Endothelial cell of umbilical vein (primary cell): Measurements from ENCODE around the gene NAAA. TPM values are rescaled to one million over a fixed set of nuclear protein-coding genes. Genes with fewer than 3 reads are reported as not detected.
A peak's percentile ranks its signal among the peaks of the same experiment; 100 is the strongest.
"Not testable (repeated sequence)": the region's sequence is repeated elsewhere in the genome, so short reads cannot be mapped to it uniquely, and the experiment has no call there.

ENCODE experiments used
- BruUV-seq: library from RNA; stranded (reverse); fragments of 400-500 nt; replicated peaks from 2 replicates; lab custom pipeline; 2021; lab: Mats Ljungman, UMichigan
- CTCF ChIA-PET: fragments of 300-600, 350-600 bp; sonication (Branson Sonifier 250); formaldehyde crosslinking; loops from one replicate; lab custom pipeline; 2021; ENCODE audit warnings: antibody characterized with exemption, inconsistent platforms; lab: Charles Lee
- POLR2A ChIA-PET: fragments of 300-600, 350-600 bp; sonication (Branson Sonifier 250); formaldehyde crosslinking; loops from one replicate; lab custom pipeline; 2021; ENCODE audit warnings: antibody characterized with exemption, inconsistent platforms; lab: Charles Lee
- DNase-seq: peaks from one replicate; pipeline ENCODE4 v3.0.0-alpha.2; 2011; ENCODE audit warnings: low read depth, low spot score
- FAIRE-seq: peaks from 2 replicates; lab custom pipeline; 2011; peaks lifted over from hg19 to GRCh38; lab: Jason Lieb, UNC
- H2AFZ ChIP-seq: 2 replicates; pipeline ENCODE4 v1.6.0; 2012; ENCODE audit warnings: low read depth, low read length, control low read depth, inconsistent platforms
- H3K27ac ChIP-seq: 2 replicates; pipeline ENCODE4 v1.5.1; 2011; ENCODE audit warnings: low read depth, mild to moderate bottlenecking, control low read depth, low read length, moderate library complexity; ENCODE audit not compliant: insufficient read depth
- H3K27me3 ChIP-seq, 2 experiments: 2 replicates each; pipeline versions ENCODE4 v1.6.0 to v1.6.1; 2011; ENCODE audit warnings: low read length in 2 of 2, mixed read lengths in 1 of 2; ENCODE audit not compliant: control insufficient read depth in 2 of 2, insufficient read depth in 2 of 2
- H3K36me3 ChIP-seq, 2 experiments: 2 replicates in 1 of 2; 3 replicates in 1 of 2; pipeline ENCODE4 v1.5.1; 2011; ENCODE audit warnings: low read length in 2 of 2, mild to moderate bottlenecking in 1 of 2, moderate library complexity in 1 of 2; ENCODE audit not compliant: control insufficient read depth in 2 of 2, insufficient read depth in 2 of 2; ENCODE audit errors: extremely low read depth in 1 of 2
- H3K4me1 ChIP-seq: 3 replicates; pipeline ENCODE4 v1.5.1; 2011; ENCODE audit warnings: mild to moderate bottlenecking, low read length; ENCODE audit not compliant: control insufficient read depth, insufficient read depth; ENCODE audit errors: extremely low read depth
- H3K4me2 ChIP-seq: 2 replicates; pipeline ENCODE4 v1.6.1; 2011; ENCODE audit warnings: low read length, control low read depth, mixed read lengths; ENCODE audit not compliant: insufficient read depth
- H3K4me3 ChIP-seq, 3 experiments: fragments of 200-600 bp in 1 of 3; sonication (generic), shearing (Covaris generic) in 1 of 3; replicated peaks in 1 of 3; 2 replicates each; pipeline ENCODE4 v1.5.1; 2011 to 2016; ENCODE audit warnings: control low read depth in 3 of 3, low read length in 3 of 3, mild to moderate bottlenecking in 2 of 3, inconsistent platforms in 1 of 3, low read depth in 1 of 3, moderate library complexity in 1 of 3; ENCODE audit not compliant: insufficient read depth in 1 of 3
- H3K79me2 ChIP-seq: 2 replicates; pipeline ENCODE4 v1.6.0; 2012; ENCODE audit warnings: low read length, inconsistent platforms; ENCODE audit not compliant: control insufficient read depth, insufficient read depth
- H3K9ac ChIP-seq: replicated peaks from 2 replicates; pipeline ENCODE3; 2011; ENCODE audit warnings: low read length, control low read depth; ENCODE audit not compliant: insufficient read depth; ENCODE audit errors: extremely low read depth
- H3K9me1 ChIP-seq: replicated peaks from 3 replicates; pipeline ENCODE4 v1.6.0; 2011; ENCODE audit warnings: mild to moderate bottlenecking, low read length; ENCODE audit not compliant: control insufficient read depth, insufficient read depth; ENCODE audit errors: extremely low read depth
- H3K9me3 ChIP-seq: replicated peaks from 2 replicates; pipeline ENCODE4 v1.5.1; 2012; ENCODE audit warnings: low read length, inconsistent platforms; ENCODE audit not compliant: control insufficient read depth, insufficient read depth
- H4K20me1 ChIP-seq: replicated peaks from 2 replicates; pipeline ENCODE3; 2011; ENCODE audit warnings: mild to moderate bottlenecking, low read length; ENCODE audit not compliant: control insufficient read depth, insufficient read depth; ENCODE audit errors: extremely low read depth
- MYC ChIP-seq: IDR thresholded peaks from one replicate; pipeline ENCODE4 v1.6.1; 2011; ENCODE audit warnings: mild to moderate bottlenecking, low read depth, low read length
- dilution Hi-C: fragments of 300-500 bp; cut with MboI; formaldehyde crosslinking; loops from one replicate; pipeline ENCODE4 v1.15.0; 2019; ENCODE audit warnings: low sequenced_read_pairs; ENCODE audit not compliant: extremely low pct_ligation_motif_present
- intact Hi-C: fragments of 100-400 bp; cut with micrococcal nuclease; formaldehyde crosslinking; loops from one replicate; pipeline ENCODE4 v1.10.0; 2022
- polyA plus RNA-seq, 4 experiments: library from polyadenylated mRNA; depleted of rRNA in 3 of 4; stranded (reverse) in 3 of 4; unstranded in 1 of 4; fragments of >200 nt; gene quantifications; 2 replicates each; pipeline versions ENCODE4 v1.2.1 to v1.2.3, GENCODE V29; 2011 to 2012; ENCODE audit warnings: missing spikeins in 1 of 4
- total RNA-seq: library from RNA; stranded (reverse); gene quantifications from 2 replicates; pipeline ENCODE4 v1.2.3, GENCODE V29; 2021
- TF ChIP-seq, protein P1 (sequence below): IDR thresholded peaks from 2 replicates; pipeline ENCODE4 v1.6.1; 2011; ENCODE audit not compliant: insufficient read depth, insufficient read length
- TF ChIP-seq, protein P2 (sequence below), 2 donors: IDR thresholded peaks; 1 replicate in 1 of 2; 2 replicates in 1 of 2; pipeline ENCODE4 v1.5.1; 2011; ENCODE audit warnings: low read length in 2 of 2, mild to moderate bottlenecking in 2 of 2, moderate library complexity in 2 of 2, control low read depth in 1 of 2, inconsistent platforms in 1 of 2, low read depth in 1 of 2; ENCODE audit not compliant: insufficient read depth in 1 of 2; ENCODE audit errors: extremely low read depth in 1 of 2

Gene NAAA
- total and polyA plus RNA-seq, 2 donors (not counting 3 experiments of a cell fraction or from before 2014, with no cell fraction given) = 15.3 to 24.4 TPM

DNA sequence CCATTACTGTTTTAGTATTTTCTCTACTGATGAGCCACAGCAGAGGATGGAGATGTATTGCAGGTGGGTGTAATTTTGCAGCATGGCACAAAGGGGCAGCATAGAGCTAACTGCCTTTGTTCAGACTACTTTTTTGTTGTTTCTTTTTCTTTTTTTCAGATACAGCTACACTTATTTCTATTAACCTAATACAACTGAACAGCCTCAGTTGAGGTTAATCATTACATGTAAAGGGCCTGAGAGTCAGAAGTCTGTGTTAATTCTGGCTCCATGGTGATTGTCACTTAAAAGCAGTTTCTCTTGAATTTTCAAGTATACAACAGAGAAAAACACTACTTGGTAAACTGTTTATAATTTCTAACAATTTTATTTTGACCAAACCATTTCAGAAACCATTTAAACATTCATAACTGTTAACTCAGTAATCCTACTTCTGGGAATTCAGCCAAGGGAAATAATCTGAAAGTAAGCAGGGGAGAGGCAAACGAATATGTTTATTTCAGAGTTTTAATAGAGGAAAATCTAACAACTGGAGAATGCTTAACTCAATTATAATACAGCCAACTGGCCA is 24.6 kb downstream of the NAAA start:
- Histone ChIP-seq H3K27me3 (no peaks in the 10 kb centered on the region), H3K9me1 (no peaks in the 10 kb centered on the region), H2AFZ (no peak overlapping the region), H3K27ac (no peak overlapping the region), H3K9me3 (no peaks in the 10 kb centered on the region), H3K4me3 (no peak overlapping the region), H3K36me3 (peaks cover 0 to 2% of the 10 kb centered on the region in 2 experiments), H3K4me1 (no peaks in the 10 kb centered on the region), H4K20me1 (no peaks in the 10 kb centered on the region), H3K79me2 (no peaks in the 10 kb centered on the region), H3K4me2 (no peak overlapping the region), H3K9ac (no peak overlapping the region)
- ChIA-PET POLR2A (no interaction called here), CTCF (interaction anchor here (0.6 to 3.3 kb wide), 38 partner anchors 8 to 1016 kb away, joined by 3 to 30 read pairs (median 4); partner anchors contain the start of genes NAAA, PPEF2 and SDAD1)
- FAIRE-seq (peak; percentile 91), DNase-seq (peak; percentile 73)
- dilution Hi-C loops = no loop called here
- intact Hi-C loops = loop anchor here (1.0 to 5.0 kb wide), 3 partner anchors 25 to 171 kb away; partner anchors contain the start of gene NAAA
- BruUV-seq = no TSS peak
- TF ChIP-seq, protein P1, sequence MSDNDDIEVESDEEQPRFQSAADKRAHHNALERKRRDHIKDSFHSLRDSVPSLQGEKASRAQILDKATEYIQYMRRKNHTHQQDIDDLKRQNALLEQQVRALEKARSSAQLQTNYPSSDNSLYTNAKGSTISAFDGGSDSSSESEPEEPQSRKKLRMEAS = no peak
- TF ChIP-seq, protein P2, sequence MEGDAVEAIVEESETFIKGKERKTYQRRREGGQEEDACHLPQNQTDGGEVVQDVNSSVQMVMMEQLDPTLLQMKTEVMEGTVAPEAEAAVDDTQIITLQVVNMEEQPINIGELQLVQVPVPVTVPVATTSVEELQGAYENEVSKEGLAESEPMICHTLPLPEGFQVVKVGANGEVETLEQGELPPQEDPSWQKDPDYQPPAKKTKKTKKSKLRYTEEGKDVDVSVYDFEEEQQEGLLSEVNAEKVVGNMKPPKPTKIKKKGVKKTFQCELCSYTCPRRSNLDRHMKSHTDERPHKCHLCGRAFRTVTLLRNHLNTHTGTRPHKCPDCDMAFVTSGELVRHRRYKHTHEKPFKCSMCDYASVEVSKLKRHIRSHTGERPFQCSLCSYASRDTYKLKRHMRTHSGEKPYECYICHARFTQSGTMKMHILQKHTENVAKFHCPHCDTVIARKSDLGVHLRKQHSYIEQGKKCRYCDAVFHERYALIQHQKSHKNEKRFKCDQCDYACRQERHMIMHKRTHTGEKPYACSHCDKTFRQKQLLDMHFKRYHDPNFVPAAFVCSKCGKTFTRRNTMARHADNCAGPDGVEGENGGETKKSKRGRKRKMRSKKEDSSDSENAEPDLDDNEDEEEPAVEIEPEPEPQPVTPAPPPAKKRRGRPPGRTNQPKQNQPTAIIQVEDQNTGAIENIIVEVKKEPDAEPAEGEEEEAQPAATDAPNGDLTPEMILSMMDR (IDR thresholded peaks at IDR 0.05; ENCODE audit: extremely low read depth in 1 of 2, insufficient read depth in 1 of 2, low read depth in 1 of 2, low read length in 2 of 2) = peak; percentile 64 to 75

DNA sequence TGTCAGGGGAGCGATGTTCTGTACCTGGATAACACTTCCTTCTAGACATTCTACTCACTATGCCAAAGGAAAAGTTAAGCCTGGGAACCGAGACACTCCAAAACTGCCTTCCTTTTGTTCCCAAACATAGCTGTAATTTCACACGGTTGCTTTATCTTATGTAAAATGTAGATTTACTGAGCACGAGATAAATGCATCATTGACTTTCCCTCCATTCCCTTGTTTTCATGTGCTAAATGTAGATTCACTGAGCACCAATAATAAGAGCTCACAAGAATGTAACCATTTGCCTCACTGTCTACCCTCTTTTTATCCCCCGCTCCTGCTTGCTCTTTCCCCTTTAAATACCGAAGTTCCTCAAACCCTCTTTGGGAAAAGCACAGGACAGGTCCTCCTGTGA is 27.8 kb downstream of the NAAA start:
- Histone ChIP-seq H3K36me3 (no peaks in the 10 kb centered on the region), H4K20me1 (no peaks in the 10 kb centered on the region), H3K9me3 (no peaks in the 10 kb centered on the region), H3K9me1 (no peaks in the 10 kb centered on the region), H3K27me3 (no peaks in the 10 kb centered on the region), H3K4me3 (no peak overlapping the region), H3K4me1 (no peaks in the 10 kb centered on the region), H3K27ac (no peak overlapping the region), H3K4me2 (no peak overlapping the region), H3K9ac (no peak overlapping the region), H2AFZ (no peak overlapping the region), H3K79me2 (no peaks in the 10 kb centered on the region)
- CTCF ChIA-PET = interaction anchor here (0.7 to 2.0 kb wide), 5 partner anchors 9 to 174 kb away, joined by 3 to 19 read pairs (median 3); no protein-coding TSS in a partner anchor
- dilution Hi-C loops = no loop called here
- FAIRE-seq (no peak), DNase-seq (no peak)
- no TSS peak for BruUV-seq
- TF ChIP-seq MYC = no peak
- intact Hi-C loops = no loop called here
- POLR2A ChIA-PET = no interaction called here

DNA sequence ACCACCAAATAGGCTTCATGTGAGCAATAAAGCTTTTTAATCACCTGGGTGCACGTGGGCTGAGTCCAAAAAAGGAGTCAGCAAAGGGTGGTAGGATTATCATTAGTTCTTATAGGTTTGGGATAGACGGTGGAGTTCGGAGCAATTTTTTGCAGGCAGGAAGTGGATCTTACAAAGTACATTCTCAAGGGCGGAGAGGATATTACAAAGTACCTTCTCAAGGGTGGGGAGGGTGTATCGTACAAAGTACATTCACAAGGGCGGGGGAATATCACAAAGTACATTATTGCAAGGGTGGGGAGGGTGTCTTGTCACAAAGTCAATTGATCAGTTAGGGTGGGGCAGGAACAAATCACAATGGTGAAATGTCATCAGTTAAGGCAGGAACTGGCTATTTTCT is 30.0 kb downstream of the NAAA start:
- intact Hi-C loops, H3K9me1 ChIP-seq, H3K79me2 ChIP-seq, H3K9me3 ChIP-seq, H2AFZ ChIP-seq, H3K9ac ChIP-seq, BruUV-seq, H3K4me2 ChIP-seq, H3K36me3 ChIP-seq, dilution Hi-C loops, H3K4me3 ChIP-seq, FAIRE-seq, H3K27me3 ChIP-seq, H4K20me1 ChIP-seq, DNase-seq, POLR2A ChIA-PET, H3K27ac ChIP-seq, H3K4me1 ChIP-seq: not testable (repeated sequence)
- CTCF ChIA-PET = interaction anchor here (8.2 kb wide), 1 partner anchor 16 kb away, joined by 82 read pairs; no protein-coding TSS in a partner anchor
